PFSK-1 (cell line): ENCODE measurements around the gene DOCK1.

ENCODE experiments used
- POLR2AphosphoS5 ChIP-seq: IDR thresholded peaks from 2 replicates; pipeline ENCODE4 v1.6.1; 2012; ENCODE audit warnings: low read depth, mild to moderate bottlenecking, control low read depth, low read length, moderate library complexity
- TAF1 ChIP-seq: IDR thresholded peaks from 2 replicates; pipeline ENCODE4 v1.6.1; 2012; ENCODE audit warnings: low read length, control low read depth, borderline replicate concordance; ENCODE audit not compliant: insufficient read depth

GRCh38 chr10:127326883-127327282 lies 421.7 kb downstream of the DOCK1 start:
- TF ChIP-seq TAF1, result no peak
- TF ChIP-seq POLR2AphosphoS5, result no peak
